SK-N-SH (cell line): ENCODE data around the gene NR3C1. TPM values are rescaled to one million over a fixed set of nuclear protein-coding genes. Genes with fewer than 3 reads are reported as not detected.
A peak's percentile ranks its signal among the peaks of the same experiment; 100 is the strongest.

Experiments
- CTCF ChIA-PET: fragments of 300-600, 350-600 bp; formaldehyde crosslinking; extraction: SDS; loops from one replicate; lab custom pipeline; 2021; lab: Yijun Ruan, JAX
- POLR2A ChIA-PET: fragments of 350-600 bp; sonication (Branson Sonifier 250); formaldehyde crosslinking; extraction: SDS; loops from one replicate; lab custom pipeline; 2020; ENCODE audit warnings: antibody characterized with exemption, inconsistent platforms; lab: Yijun Ruan, JAX
- DNase-seq: peaks from one replicate; pipeline ENCODE4 v3.0.0; 2012
- H2AFZ ChIP-seq: fragments of 200-600 bp; sonication (generic); 2 replicates; pipeline ENCODE4 v1.8.1; 2016; ENCODE audit warnings: antibody characterized with exemption, mild to moderate bottlenecking, low read depth
- H3F3A ChIP-seq: fragments of 200-600 bp; sonication (generic); replicated peaks from 2 replicates; pipeline ENCODE3; 2016; ENCODE audit warnings: antibody characterized with exemption, mild to moderate bottlenecking; ENCODE audit not compliant: insufficient read depth
- H3K27ac ChIP-seq, 2 experiments: fragments of 200-500 bp in 1 of 2; fragments of 200-600 bp in 1 of 2; sonication (Bioruptor generic) in 1 of 2; sonication (generic), shearing (Covaris generic) in 1 of 2; 2 replicates each; pipeline versions ENCODE4 v1.5.1 to v1.6.1; 2014 to 2016; ENCODE audit warnings: low read depth in 2 of 2, inconsistent platforms in 1 of 2, low read length in 1 of 2, mild to moderate bottlenecking in 1 of 2, mixed read lengths in 1 of 2
- H3K27me3 ChIP-seq: fragments of 200-600 bp; sonication (generic), shearing (Covaris generic); 2 replicates; pipeline ENCODE4 v1.6.1; 2016; ENCODE audit warnings: mixed run types; ENCODE audit not compliant: insufficient read depth
- H3K36me3 ChIP-seq, 2 experiments: fragments of 200-500 bp in 1 of 2; fragments of 200-600 bp in 1 of 2; sonication (Bioruptor generic) in 1 of 2; sonication (generic) in 1 of 2; replicated peaks in 1 of 2; 2 replicates each; pipeline versions ENCODE3 to v1.5.1; 2014 to 2016; ENCODE audit warnings: low read length in 1 of 2, mild to moderate bottlenecking in 1 of 2; ENCODE audit not compliant: insufficient read depth in 2 of 2, control insufficient read depth in 1 of 2
- H3K4me1 ChIP-seq, 2 experiments: fragments of 200-500 bp in 1 of 2; fragments of 200-600 bp in 1 of 2; sonication (Bioruptor generic) in 1 of 2; sonication (generic), shearing (Covaris generic) in 1 of 2; 2 replicates each; pipeline versions ENCODE4 v1.5.1 to v1.6.1; 2014 to 2016; ENCODE audit warnings: low read depth in 1 of 2, low read length in 1 of 2, mixed run types in 1 of 2; ENCODE audit not compliant: insufficient read depth in 2 of 2, control insufficient read depth in 1 of 2
- H3K4me2 ChIP-seq: fragments of 200-600 bp; sonication (generic), shearing (Covaris generic); 2 replicates; pipeline ENCODE4 v1.6.1; 2017; ENCODE audit warnings: mixed run types
- H3K4me3 ChIP-seq, 2 experiments: fragments of 200-500 bp in 1 of 2; fragments of 200-600 bp in 1 of 2; sonication (Bioruptor generic) in 1 of 2; sonication (generic), shearing (Covaris generic) in 1 of 2; 2 replicates each; pipeline versions ENCODE4 v1.5.1 to v1.8.1; 2014 to 2016; ENCODE audit warnings: low read depth in 2 of 2, inconsistent platforms in 1 of 2, low read length in 1 of 2, mild to moderate bottlenecking in 1 of 2, mixed read lengths in 1 of 2, moderate library complexity in 1 of 2
- H3K79me2 ChIP-seq: fragments of 200-600 bp; sonication (generic); 2 replicates; pipeline ENCODE4 v1.8.1; 2017; ENCODE audit warnings: mild to moderate bottlenecking; ENCODE audit not compliant: insufficient read depth
- H3K9ac ChIP-seq: fragments of 200-600 bp; sonication (generic); 2 replicates; pipeline ENCODE4 v1.6.1; 2017; ENCODE audit warnings: mixed run types
- H3K9me2 ChIP-seq: fragments of 200-600 bp; sonication (generic); 2 replicates; pipeline ENCODE4 v1.6.1; 2017; ENCODE audit warnings: mixed run types
- H3K9me3 ChIP-seq: fragments of 200-600 bp; sonication (generic); 2 replicates; pipeline ENCODE4 v1.6.1; 2017; ENCODE audit warnings: mixed run types, mild to moderate bottlenecking, moderate library complexity
- H4K20me1 ChIP-seq: fragments of 200-600 bp; sonication (generic); 2 replicates; pipeline ENCODE4 v1.6.1; 2017; ENCODE audit warnings: mild to moderate bottlenecking, mixed run types; ENCODE audit not compliant: insufficient read depth
- ELF1 ChIP-seq: IDR thresholded peaks from 2 replicates; pipeline ENCODE4 v1.4.0; 2012
- FOSL2 ChIP-seq: IDR thresholded peaks from 2 replicates; pipeline ENCODE4 v1.4.0; 2012; ENCODE audit warnings: low read depth, mild to moderate bottlenecking, moderate library complexity, borderline replicate concordance
- GABPA ChIP-seq: IDR thresholded peaks from 2 replicates; pipeline ENCODE4 v1.4.0; 2012; ENCODE audit warnings: low read depth, mild to moderate bottlenecking
- GATA2 ChIP-seq: sonication (generic); formaldehyde crosslinking; IDR thresholded peaks from 2 replicates; pipeline ENCODE4 v1.5.0; 2020; ENCODE audit warnings: mild to moderate bottlenecking, missing genetic modification reagents
- IRF3 ChIP-seq: fragments of 150-350 bp; IDR thresholded peaks from 2 replicates; pipeline ENCODE4 v1.6.1; 2016; ENCODE audit warnings: mild to moderate bottlenecking, low read depth, low read length
- NFIC ChIP-seq: IDR thresholded peaks from 2 replicates; pipeline ENCODE4 v1.4.0; 2012; ENCODE audit warnings: borderline replicate concordance
- PBX3 ChIP-seq: IDR thresholded peaks from 2 replicates; pipeline ENCODE4; 2012
- RCOR1 ChIP-seq: fragments of 150-350 bp; IDR thresholded peaks from 2 replicates; pipeline ENCODE4 v1.6.1; 2017; ENCODE audit warnings: antibody characterized with exemption, low read length
- REST ChIP-seq: IDR thresholded peaks from 2 replicates; pipeline ENCODE4 v1.6.1; 2012; ENCODE audit warnings: mild to moderate bottlenecking, low read depth, low read length, moderate library complexity
- RFX5 ChIP-seq: IDR thresholded peaks from 2 replicates; pipeline ENCODE4 v1.6.1; 2012; ENCODE audit warnings: mild to moderate bottlenecking, improper control_type of control experiment, low read length
- TEAD4 ChIP-seq: IDR thresholded peaks from 2 replicates; pipeline ENCODE4 v1.4.0; 2012; ENCODE audit warnings: mild to moderate bottlenecking, borderline replicate concordance; ENCODE audit not compliant: insufficient read depth
- whole genome bisulfite sequencing: methylation state at CpG from one replicate; pipeline ENCODE4 v1.1.6; 2017; ENCODE audit warnings: low lambda C conversion rate; 5-methylcytosine and 5-hydroxymethylcytosine counted together
- polyA plus RNA-seq, 3 experiments: library from polyadenylated mRNA; depleted of rRNA; stranded (reverse); fragments of >200 nt; gene quantifications; 2 replicates each; pipeline ENCODE4 v1.2.3, GENCODE V29; 2012
- TF ChIP-seq, protein P1 (sequence below): IDR thresholded peaks from 2 replicates; pipeline ENCODE4 v1.4.0; 2012; ENCODE audit warnings: low read depth
- TF ChIP-seq, protein P2 (sequence below): IDR thresholded peaks from 2 replicates; pipeline ENCODE4 v1.4.0; 2012; ENCODE audit warnings: low read depth, borderline replicate concordance
- TF ChIP-seq, protein P3 (sequence below): fragments of 200-600 bp; sonication (generic); IDR thresholded peaks from 2 replicates; pipeline ENCODE4 v1.6.1; 2017; ENCODE audit warnings: antibody characterized with exemption, mild to moderate bottlenecking, moderate library complexity

Gene NR3C1
- polyA plus RNA-seq, 1 of the 3 experiments (the other 2 are of a cell fraction), result 7.1 TPM

DNA sequence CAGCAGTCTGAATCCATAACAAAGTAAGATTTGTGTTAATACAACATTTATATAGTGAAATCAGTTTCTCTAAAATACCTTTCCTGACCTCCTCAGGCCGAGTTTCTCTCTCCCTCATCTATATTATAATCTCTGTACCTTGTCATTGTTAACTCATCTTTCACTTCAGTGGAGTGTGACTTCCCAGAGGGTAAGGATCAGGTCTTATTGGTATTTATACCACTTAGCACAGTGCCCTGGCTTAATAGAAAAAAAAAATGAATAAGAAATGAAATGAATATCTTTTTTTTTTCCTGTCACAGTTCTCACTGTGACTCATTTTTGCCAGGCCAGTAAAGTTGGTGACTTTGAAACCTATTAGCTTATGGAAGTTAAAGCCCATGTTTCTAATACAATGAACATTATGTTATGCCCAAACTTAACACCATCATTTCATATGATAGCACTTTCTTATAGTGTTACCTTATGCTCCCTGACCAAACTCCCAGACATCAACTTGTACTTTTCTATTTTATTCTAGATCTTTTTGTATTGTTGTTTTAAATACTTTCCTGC, 90.1 kb downstream of the NR3C1 start:
- H3K79me2 ChIP-seq, result peaks cover 58% of the 10 kb centered on the region

GRCh38 chr5:143312822-143313221, 90.7 kb downstream of the NR3C1 start:
- POLR2A ChIA-PET, result no interaction called here
- CTCF ChIA-PET, result no interaction called here
- Histone ChIP-seq H3K4me2 (no peak overlapping the region), H4K20me1 (peaks cover 10% of the 10 kb centered on the region; the same call in 1 of the 2 replicates), H3K27me3 (no peaks in the 10 kb centered on the region), H3K36me3 (peaks cover 13 to 41% of the 10 kb centered on the region in 2 experiments), H3K27ac (peak overlapping the region in 1 of 2 experiments; percentile 71; a peak in 1 of 4 replicates), H3K4me1 (peaks cover 6 to 16% of the 10 kb centered on the region in 2 experiments), H2AFZ (no peak overlapping the region), H3F3A (peaks cover 30% of the 10 kb centered on the region), H3K9ac (no peak overlapping the region), H3K9me2 (no peaks in the 10 kb centered on the region), H3K4me3 (no peak overlapping the region), H3K79me2 (peaks cover 52% of the 10 kb centered on the region), H3K9me3 (no peaks in the 10 kb centered on the region)
- WGBS, result 100% methylated on average over 2 of the region's 2 CpGs
- DNase-seq, result no peak
- TF ChIP-seq FOSL2 (no peak), GATA2 (CRISPR knock-in tag) (no peak), REST (no peak), RFX5 (no peak), NFIC (no peak), TEAD4 (no peak), PBX3 (no peak), IRF3 (no peak), ELF1 (no peak)
- TF ChIP-seq, protein P1, sequence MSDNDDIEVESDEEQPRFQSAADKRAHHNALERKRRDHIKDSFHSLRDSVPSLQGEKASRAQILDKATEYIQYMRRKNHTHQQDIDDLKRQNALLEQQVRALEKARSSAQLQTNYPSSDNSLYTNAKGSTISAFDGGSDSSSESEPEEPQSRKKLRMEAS, result no peak

More for the DNA sequence above, 90.1 kb downstream of the NR3C1 start:
- Histone ChIP-seq H3F3A (peaks cover 30% of the 10 kb centered on the region), H3K27ac (peak overlapping the region in 1 of 2 experiments; percentile 71; a peak in 2 of 4 replicates), H3K36me3 (peaks cover 13 to 42% of the 10 kb centered on the region in 2 experiments), H3K27me3 (no peaks in the 10 kb centered on the region), H2AFZ (no peak overlapping the region), H3K9ac (no peak overlapping the region), H3K9me2 (no peaks in the 10 kb centered on the region), H3K4me1 (peaks cover 6 to 16% of the 10 kb centered on the region in 2 experiments), H3K4me3 (no peak overlapping the region), H4K20me1 (peaks cover 10% of the 10 kb centered on the region; the same call in 1 of the 2 replicates), H3K9me3 (no peaks in the 10 kb centered on the region), H3K4me2 (peak overlapping the region; percentile 31)
- TF ChIP-seq, protein P2, sequence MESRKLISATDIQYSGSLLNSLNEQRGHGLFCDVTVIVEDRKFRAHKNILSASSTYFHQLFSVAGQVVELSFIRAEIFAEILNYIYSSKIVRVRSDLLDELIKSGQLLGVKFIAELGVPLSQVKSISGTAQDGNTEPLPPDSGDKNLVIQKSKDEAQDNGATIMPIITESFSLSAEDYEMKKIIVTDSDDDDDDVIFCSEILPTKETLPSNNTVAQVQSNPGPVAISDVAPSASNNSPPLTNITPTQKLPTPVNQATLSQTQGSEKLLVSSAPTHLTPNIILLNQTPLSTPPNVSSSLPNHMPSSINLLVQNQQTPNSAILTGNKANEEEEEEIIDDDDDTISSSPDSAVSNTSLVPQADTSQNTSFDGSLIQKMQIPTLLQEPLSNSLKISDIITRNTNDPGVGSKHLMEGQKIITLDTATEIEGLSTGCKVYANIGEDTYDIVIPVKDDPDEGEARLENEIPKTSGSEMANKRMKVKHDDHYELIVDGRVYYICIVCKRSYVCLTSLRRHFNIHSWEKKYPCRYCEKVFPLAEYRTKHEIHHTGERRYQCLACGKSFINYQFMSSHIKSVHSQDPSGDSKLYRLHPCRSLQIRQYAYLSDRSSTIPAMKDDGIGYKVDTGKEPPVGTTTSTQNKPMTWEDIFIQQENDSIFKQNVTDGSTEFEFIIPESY, result no peak
- no peak for TF ChIP-seq NFIC
- TF ChIP-seq, protein P3, sequence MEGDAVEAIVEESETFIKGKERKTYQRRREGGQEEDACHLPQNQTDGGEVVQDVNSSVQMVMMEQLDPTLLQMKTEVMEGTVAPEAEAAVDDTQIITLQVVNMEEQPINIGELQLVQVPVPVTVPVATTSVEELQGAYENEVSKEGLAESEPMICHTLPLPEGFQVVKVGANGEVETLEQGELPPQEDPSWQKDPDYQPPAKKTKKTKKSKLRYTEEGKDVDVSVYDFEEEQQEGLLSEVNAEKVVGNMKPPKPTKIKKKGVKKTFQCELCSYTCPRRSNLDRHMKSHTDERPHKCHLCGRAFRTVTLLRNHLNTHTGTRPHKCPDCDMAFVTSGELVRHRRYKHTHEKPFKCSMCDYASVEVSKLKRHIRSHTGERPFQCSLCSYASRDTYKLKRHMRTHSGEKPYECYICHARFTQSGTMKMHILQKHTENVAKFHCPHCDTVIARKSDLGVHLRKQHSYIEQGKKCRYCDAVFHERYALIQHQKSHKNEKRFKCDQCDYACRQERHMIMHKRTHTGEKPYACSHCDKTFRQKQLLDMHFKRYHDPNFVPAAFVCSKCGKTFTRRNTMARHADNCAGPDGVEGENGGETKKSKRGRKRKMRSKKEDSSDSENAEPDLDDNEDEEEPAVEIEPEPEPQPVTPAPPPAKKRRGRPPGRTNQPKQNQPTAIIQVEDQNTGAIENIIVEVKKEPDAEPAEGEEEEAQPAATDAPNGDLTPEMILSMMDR, result no peak
- no peak for TF ChIP-seq RCOR1
- TF ChIP-seq ELF1, result no peak
- TF ChIP-seq GABPA, result 0 out of 2 replicates have a peak, but pooled peaks have one; percentile 7
- CTCF ChIA-PET, result interaction anchor here (2.0 kb wide), 1 partner anchor 512 kb away, joined by 5 read pairs; no protein-coding TSS in a partner anchor
- POLR2A ChIA-PET, result no interaction called here
- DNase-seq, result no peak
- WGBS, result 88% methylated on average over 1 of the region's 1 CpG
